Astrocyte (in vitro differentiated cells and primary cell): ENCODE measurements around the gene VPS37C. TPM values are rescaled to one million over a fixed set of nuclear protein-coding genes. Genes with fewer than 3 reads are reported as not detected.

Experiments
- DNase-seq: peaks from one replicate; pipeline ENCODE4 v3.0.0-alpha.2; 2010; ENCODE audit warnings: low read depth
- FAIRE-seq: peaks from 2 replicates; lab custom pipeline; 2011; peaks lifted over from hg19 to GRCh38; lab: Jason Lieb, UNC
- H2AFZ ChIP-seq: 2 replicates; pipeline ENCODE4 v1.6.0; 2012; ENCODE audit warnings: low read depth, low read length, inconsistent platforms
- H3K27ac ChIP-seq: 2 replicates; pipeline ENCODE4 v1.5.1; 2011; ENCODE audit warnings: low read depth, low read length, inconsistent platforms
- H3K27me3 ChIP-seq: 2 replicates; pipeline ENCODE4 v1.6.0; 2011; ENCODE audit warnings: low read length, inconsistent platforms; ENCODE audit not compliant: insufficient read depth
- H3K36me3 ChIP-seq: 2 replicates; pipeline ENCODE4 v1.5.1; 2011; ENCODE audit warnings: low read length, inconsistent platforms; ENCODE audit not compliant: insufficient read depth
- H3K4me1 ChIP-seq: 2 replicates; pipeline ENCODE4 v1.5.1; 2011; ENCODE audit warnings: low read length, inconsistent platforms; ENCODE audit not compliant: insufficient read depth
- H3K4me2 ChIP-seq: 2 replicates; pipeline ENCODE4 v1.6.0; 2012; ENCODE audit warnings: low read length, inconsistent platforms
- H3K4me3 ChIP-seq: 2 replicates; pipeline ENCODE4 v1.5.1; 2011; ENCODE audit warnings: low read depth, mild to moderate bottlenecking, low read length, inconsistent platforms; ENCODE audit not compliant: insufficient read depth
- H3K79me2 ChIP-seq: 2 replicates; pipeline ENCODE4 v1.6.0; 2012; ENCODE audit warnings: mild to moderate bottlenecking, low read length, inconsistent platforms; ENCODE audit not compliant: insufficient read depth
- H3K9ac ChIP-seq: 2 replicates; pipeline ENCODE4 v1.6.0; 2012; ENCODE audit warnings: mild to moderate bottlenecking, low read length, inconsistent platforms
- H3K9me3 ChIP-seq: 2 replicates; pipeline ENCODE4 v1.5.1; 2012; ENCODE audit warnings: low read depth, mild to moderate bottlenecking, low read length, inconsistent platforms; ENCODE audit not compliant: insufficient read depth
- H4K20me1 ChIP-seq: 2 replicates; pipeline ENCODE4 v1.6.0; 2012; ENCODE audit warnings: low read length, inconsistent platforms; ENCODE audit not compliant: insufficient read depth
- H3K27ac Mint-ChIP-seq: one replicate; pipeline ENCODE4 v1.8.0; 2021; ENCODE audit warnings: mild to moderate bottlenecking, mixed read lengths; ENCODE audit not compliant: unreplicated experiment
- H3K27me3 Mint-ChIP-seq: one replicate; pipeline ENCODE4 v1.8.0; 2021; ENCODE audit warnings: low read depth, mixed read lengths; ENCODE audit not compliant: unreplicated experiment
- H3K36me3 Mint-ChIP-seq: one replicate; pipeline ENCODE4 v1.8.0; 2021; ENCODE audit warnings: low read depth, mixed read lengths; ENCODE audit not compliant: unreplicated experiment
- H3K4me1 Mint-ChIP-seq: one replicate; pipeline ENCODE4 v1.8.0; 2021; ENCODE audit warnings: low read depth, mixed read lengths; ENCODE audit not compliant: unreplicated experiment
- H3K4me3 Mint-ChIP-seq: one replicate; pipeline ENCODE4 v1.8.0; 2021; ENCODE audit warnings: mild to moderate bottlenecking, moderate library complexity, mixed read lengths; ENCODE audit not compliant: unreplicated experiment
- H3K9me3 Mint-ChIP-seq: one replicate; pipeline ENCODE4 v1.8.0; 2021; ENCODE audit warnings: mild to moderate bottlenecking, mixed read lengths; ENCODE audit not compliant: unreplicated experiment
- EZH2 ChIP-seq: IDR thresholded peaks from 2 replicates; pipeline ENCODE4 v1.6.1; 2012; ENCODE audit warnings: mild to moderate bottlenecking, low read length, inconsistent platforms; ENCODE audit not compliant: insufficient read depth
- total RNA-seq: library from RNA; stranded (reverse); gene quantifications from 2 replicates; pipeline ENCODE4 v1.2.1, GENCODE V29; 2021
- TF ChIP-seq, protein P1 (sequence below): IDR thresholded peaks from 2 replicates; pipeline ENCODE4 v1.5.1; 2011; ENCODE audit warnings: low read depth, mild to moderate bottlenecking, inconsistent platforms, low read length, moderate library complexity; ENCODE audit not compliant: insufficient read depth

Gene VPS37C
- total RNA-seq, 1 donor from 2014 or later = 18.1 TPM

DNA sequence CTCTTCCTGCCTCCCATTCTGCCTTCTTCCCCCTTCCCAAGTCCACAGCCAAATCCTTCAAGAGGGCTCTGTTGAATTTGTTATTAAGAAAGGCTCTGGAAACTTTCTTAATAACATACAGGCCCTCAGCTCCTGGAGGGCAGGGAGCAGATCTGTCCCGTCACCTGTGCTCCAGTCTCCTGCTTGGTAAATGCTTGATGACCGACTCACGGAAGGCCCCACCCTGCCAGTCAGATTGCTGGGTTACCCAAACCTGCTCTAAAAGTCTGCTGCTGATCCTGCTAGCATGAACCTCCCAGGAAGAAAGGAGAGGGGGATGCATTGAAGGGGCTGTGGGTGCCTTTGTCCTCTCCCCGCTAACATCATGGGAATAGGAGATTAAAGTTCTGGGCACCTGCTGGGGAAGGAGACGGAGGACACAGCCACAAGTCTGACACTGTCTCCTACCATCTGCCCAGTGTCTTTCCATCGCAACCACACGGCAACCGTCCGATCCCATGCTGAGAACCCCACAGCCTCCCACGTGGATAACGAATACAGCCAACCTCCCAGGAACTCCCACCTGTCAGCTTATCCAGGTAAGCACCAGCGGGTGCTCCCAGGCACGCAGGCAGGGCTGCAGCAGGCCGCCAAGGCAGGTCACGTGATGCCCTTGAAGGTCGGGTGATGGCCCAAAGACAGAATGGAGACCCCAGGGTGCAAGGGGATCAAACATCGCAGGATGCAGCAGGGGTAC is 36.5 kb downstream of the VPS37C start:
- DNase-seq (no peak), FAIRE-seq (no peak)
- TF ChIP-seq, protein P1, sequence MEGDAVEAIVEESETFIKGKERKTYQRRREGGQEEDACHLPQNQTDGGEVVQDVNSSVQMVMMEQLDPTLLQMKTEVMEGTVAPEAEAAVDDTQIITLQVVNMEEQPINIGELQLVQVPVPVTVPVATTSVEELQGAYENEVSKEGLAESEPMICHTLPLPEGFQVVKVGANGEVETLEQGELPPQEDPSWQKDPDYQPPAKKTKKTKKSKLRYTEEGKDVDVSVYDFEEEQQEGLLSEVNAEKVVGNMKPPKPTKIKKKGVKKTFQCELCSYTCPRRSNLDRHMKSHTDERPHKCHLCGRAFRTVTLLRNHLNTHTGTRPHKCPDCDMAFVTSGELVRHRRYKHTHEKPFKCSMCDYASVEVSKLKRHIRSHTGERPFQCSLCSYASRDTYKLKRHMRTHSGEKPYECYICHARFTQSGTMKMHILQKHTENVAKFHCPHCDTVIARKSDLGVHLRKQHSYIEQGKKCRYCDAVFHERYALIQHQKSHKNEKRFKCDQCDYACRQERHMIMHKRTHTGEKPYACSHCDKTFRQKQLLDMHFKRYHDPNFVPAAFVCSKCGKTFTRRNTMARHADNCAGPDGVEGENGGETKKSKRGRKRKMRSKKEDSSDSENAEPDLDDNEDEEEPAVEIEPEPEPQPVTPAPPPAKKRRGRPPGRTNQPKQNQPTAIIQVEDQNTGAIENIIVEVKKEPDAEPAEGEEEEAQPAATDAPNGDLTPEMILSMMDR = no peak
- no peak for TF ChIP-seq EZH2
- H3K27me3 Mint-ChIP-seq = peaks cover 26% of the 10 kb centered on the region
- H3K4me1 Mint-ChIP-seq = no peaks in the 10 kb centered on the region
- H2AFZ ChIP-seq = no peak overlapping the region
- no peak overlapping the region for H3K27ac ChIP-seq
- H3K4me1 ChIP-seq = peaks cover 7% of the 10 kb centered on the region
- H3K36me3 Mint-ChIP-seq = peaks cover 8% of the 10 kb centered on the region
- no peak overlapping the region for H3K4me3 Mint-ChIP-seq
- no peak overlapping the region for H3K4me3 ChIP-seq
- no peaks in the 10 kb centered on the region for H3K79me2 ChIP-seq
- H3K4me2 ChIP-seq = no peak overlapping the region
- H3K9me3 ChIP-seq = no peaks in the 10 kb centered on the region
- H3K27ac Mint-ChIP-seq = no peak overlapping the region
- peaks cover 6% of the 10 kb centered on the region for H3K9me3 Mint-ChIP-seq
- no peak overlapping the region for H3K9ac ChIP-seq
- H3K36me3 ChIP-seq = no peaks in the 10 kb centered on the region
- H4K20me1 ChIP-seq = peaks cover 11% of the 10 kb centered on the region
- peaks cover 13% of the 10 kb centered on the region for H3K27me3 ChIP-seq

DNA sequence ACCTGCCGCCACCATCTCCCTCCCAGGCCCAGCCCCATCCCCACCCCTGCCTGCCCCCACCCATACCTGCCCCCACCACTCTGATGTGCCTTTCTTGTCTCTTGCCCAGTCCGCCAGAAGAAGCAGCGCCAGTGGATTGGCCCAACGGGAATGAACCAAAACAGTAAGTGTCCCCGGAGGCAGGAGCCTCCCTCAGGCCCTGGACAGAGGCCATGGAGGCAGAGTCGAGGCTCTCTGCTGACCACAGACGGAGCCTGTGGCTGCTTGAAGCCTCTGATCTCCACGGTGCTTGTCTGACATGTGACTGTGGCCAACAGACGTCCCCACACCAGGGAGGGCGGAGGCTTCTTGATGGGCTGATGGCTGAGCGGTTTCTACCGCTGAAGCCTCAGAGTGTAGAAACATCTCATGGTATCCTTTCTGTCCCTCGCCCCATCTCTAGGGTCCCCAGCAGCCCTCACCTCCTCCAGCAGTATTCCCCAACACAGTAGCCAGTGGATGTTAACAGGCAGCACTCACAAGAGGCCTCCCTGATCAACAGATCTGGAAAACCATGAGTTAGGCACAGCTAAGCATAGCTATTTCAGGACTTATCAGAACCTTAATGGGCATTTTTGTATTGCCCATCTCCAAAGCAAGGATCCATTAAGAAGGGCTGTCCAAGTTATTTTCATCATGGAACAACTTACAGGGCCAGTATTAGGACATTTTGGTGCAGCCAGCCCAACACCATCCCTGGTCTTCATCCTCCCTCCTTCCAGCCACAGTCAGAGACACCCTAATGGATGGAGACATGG is 37.3 kb downstream of the VPS37C start:
- H3K9me3 Mint-ChIP-seq = peaks cover 6% of the 10 kb centered on the region
- peaks cover 4% of the 10 kb centered on the region for H4K20me1 ChIP-seq
- H3K9ac ChIP-seq = no peak overlapping the region
- peaks cover 8% of the 10 kb centered on the region for H3K36me3 Mint-ChIP-seq
- H3K27ac Mint-ChIP-seq = no peak overlapping the region
- no peak for TF ChIP-seq EZH2
- TF ChIP-seq, protein P1 = no peak
- H3K36me3 ChIP-seq = no peaks in the 10 kb centered on the region
- H3K9me3 ChIP-seq = no peaks in the 10 kb centered on the region
- H3K4me3 Mint-ChIP-seq = no peak overlapping the region
- no peak overlapping the region for H3K27ac ChIP-seq
- peaks cover 13% of the 10 kb centered on the region for H3K27me3 ChIP-seq
- no peaks in the 10 kb centered on the region for H3K79me2 ChIP-seq
- no peaks in the 10 kb centered on the region for H3K4me1 Mint-ChIP-seq
- DNase-seq (no peak), FAIRE-seq (no peak)
- peaks cover 26% of the 10 kb centered on the region for H3K27me3 Mint-ChIP-seq
- H2AFZ ChIP-seq = no peak overlapping the region
- H3K4me3 ChIP-seq = no peak overlapping the region
- no peak overlapping the region for H3K4me2 ChIP-seq
- H3K4me1 ChIP-seq = no peaks in the 10 kb centered on the region

DNA sequence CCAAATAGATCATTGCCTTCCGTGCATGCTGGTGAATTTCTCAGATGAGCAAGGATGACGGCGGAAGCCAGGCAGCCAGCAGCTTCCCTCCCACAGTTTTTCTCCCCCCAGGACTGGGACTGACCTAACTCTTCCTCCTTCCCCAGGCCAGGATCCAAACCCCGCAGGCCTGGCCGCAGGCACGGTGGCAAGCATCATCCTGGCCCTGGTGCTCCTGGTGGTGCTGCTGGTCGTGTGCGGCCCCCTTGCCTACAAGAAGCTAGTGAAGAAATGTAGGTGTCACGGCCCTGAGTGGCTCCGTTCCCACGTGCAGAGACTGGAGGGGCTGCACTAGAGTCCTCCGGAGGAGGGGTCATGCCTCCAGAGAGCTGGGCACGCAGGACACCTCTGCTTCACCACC is 38.5 kb downstream of the VPS37C start:
- peaks cover 6% of the 10 kb centered on the region for H3K9me3 Mint-ChIP-seq
- Histone ChIP-seq H3K4me3 (no peak overlapping the region), H3K4me1 (no peaks in the 10 kb centered on the region), H4K20me1 (no peaks in the 10 kb centered on the region), H3K4me2 (no peak overlapping the region), H3K79me2 (no peaks in the 10 kb centered on the region), H3K9ac (no peak overlapping the region), H3K36me3 (no peaks in the 10 kb centered on the region), H3K9me3 (no peaks in the 10 kb centered on the region), H2AFZ (no peak overlapping the region), H3K27me3 (peaks cover 13% of the 10 kb centered on the region), H3K27ac (no peak overlapping the region)
- no peak overlapping the region for H3K27ac Mint-ChIP-seq
- H3K4me1 Mint-ChIP-seq = no peaks in the 10 kb centered on the region
- DNase-seq = no peak
- H3K27me3 Mint-ChIP-seq = peaks cover 30% of the 10 kb centered on the region
- H3K4me3 Mint-ChIP-seq = no peak overlapping the region
- H3K36me3 Mint-ChIP-seq = peaks cover 4% of the 10 kb centered on the region
- FAIRE-seq = no peak
- TF ChIP-seq, protein P1 = no peak
- no peak for TF ChIP-seq EZH2
